Brain microvascular endothelial cell (primary cell): ENCODE data around the gene POU3F1.

Experiments used
- DNase-seq: peaks from one replicate; pipeline ENCODE4 v3.0.0-alpha.2; 2020
- H3K27ac ChIP-seq: fragments of 250-450 bp; sonication (Bioruptor Pico); 2 replicates; pipeline ENCODE4 v1.5.1; 2020; ENCODE audit warnings: mild to moderate bottlenecking, moderate library complexity
- H3K27me3 ChIP-seq: fragments of 250-450 bp; sonication (Bioruptor Pico); replicated peaks from 2 replicates; pipeline ENCODE4 v1.5.1; 2020; ENCODE audit warnings: mild to moderate bottlenecking
- H3K36me3 ChIP-seq: fragments of 250-450 bp; sonication (Bioruptor Pico); replicated peaks from 2 replicates; pipeline ENCODE4 v1.5.1; 2020; ENCODE audit warnings: mild to moderate bottlenecking
- H3K4me3 ChIP-seq: 2 replicates; pipeline ENCODE4 v1.5.1; 2011; ENCODE audit warnings: low read depth, mild to moderate bottlenecking, control low read depth, low read length, moderate library complexity
- CTCF ChIP-seq: IDR thresholded peaks from 2 replicates; pipeline ENCODE4 v1.5.1; 2011; ENCODE audit warnings: low read depth, mild to moderate bottlenecking, moderate library complexity, low read length, control low read depth, inconsistent platforms; ENCODE audit errors: missing control alignments
- in situ Hi-C: cut with HindIII; loops from 2 replicates; pipeline ENCODE4 v1.10.0; 2017; ENCODE audit warnings: low sequenced_read_pairs, low pct_ligation_motif_present

The POU3F1 gene

GRCh38 chr1:38018864-38019343 lies 27.7 kb downstream of the POU3F1 start:
- H3K27me3 ChIP-seq = no peaks in the 10 kb centered on the region
- no peak for DNase-seq
- H3K36me3 ChIP-seq = peaks cover 70% of the 10 kb centered on the region
- in situ Hi-C loops = no loop called here
- no peak overlapping the region for H3K27ac ChIP-seq
- peak; percentile 65 for TF ChIP-seq CTCF
- H3K4me3 ChIP-seq = no peak overlapping the region

DNA sequence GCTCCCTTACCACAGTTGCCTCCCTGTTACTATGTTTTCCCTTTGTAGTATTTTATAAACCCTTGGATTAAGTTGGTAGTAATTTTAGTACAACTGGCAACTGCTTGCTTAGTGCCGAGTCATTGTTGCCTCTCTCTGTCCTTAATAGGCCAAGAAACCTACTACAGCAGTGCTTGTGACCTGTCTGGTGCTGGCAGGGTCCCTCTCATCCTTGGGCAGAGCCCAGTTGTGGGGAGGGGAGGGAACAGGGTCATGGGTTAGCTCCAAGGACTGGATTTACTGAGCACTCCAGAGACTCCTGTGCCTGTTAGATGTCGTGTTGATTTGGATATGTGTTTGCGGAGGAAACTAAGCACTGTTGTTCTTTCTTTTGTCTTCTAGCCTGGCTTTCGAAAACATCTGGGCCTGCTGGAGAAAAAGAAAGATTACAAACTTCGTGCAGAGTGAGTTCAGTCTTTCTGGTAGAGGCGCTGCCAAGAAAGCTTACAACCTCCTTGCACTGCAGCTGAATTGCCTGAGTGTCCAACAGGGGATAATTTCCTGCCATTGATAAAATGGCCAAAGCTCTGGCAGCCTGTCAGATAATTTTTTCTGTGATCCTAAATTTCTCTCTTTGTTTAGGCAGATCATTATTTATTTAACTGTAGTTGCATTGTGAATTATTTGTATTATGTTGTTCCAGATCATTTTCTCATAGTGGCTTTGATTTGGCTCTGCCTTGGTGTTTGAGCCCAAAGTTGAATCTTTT lies 30.4 kb downstream of the POU3F1 start:
- Histone ChIP-seq H3K4me3 (no peak overlapping the region), H3K27ac (peak overlapping the region; percentile 10), H3K27me3 (no peaks in the 10 kb centered on the region), H3K36me3 (peaks cover 45% of the 10 kb centered on the region)
- DNase-seq = no peak
- TF ChIP-seq CTCF = no peak
- in situ Hi-C loops = no loop called here

DNA sequence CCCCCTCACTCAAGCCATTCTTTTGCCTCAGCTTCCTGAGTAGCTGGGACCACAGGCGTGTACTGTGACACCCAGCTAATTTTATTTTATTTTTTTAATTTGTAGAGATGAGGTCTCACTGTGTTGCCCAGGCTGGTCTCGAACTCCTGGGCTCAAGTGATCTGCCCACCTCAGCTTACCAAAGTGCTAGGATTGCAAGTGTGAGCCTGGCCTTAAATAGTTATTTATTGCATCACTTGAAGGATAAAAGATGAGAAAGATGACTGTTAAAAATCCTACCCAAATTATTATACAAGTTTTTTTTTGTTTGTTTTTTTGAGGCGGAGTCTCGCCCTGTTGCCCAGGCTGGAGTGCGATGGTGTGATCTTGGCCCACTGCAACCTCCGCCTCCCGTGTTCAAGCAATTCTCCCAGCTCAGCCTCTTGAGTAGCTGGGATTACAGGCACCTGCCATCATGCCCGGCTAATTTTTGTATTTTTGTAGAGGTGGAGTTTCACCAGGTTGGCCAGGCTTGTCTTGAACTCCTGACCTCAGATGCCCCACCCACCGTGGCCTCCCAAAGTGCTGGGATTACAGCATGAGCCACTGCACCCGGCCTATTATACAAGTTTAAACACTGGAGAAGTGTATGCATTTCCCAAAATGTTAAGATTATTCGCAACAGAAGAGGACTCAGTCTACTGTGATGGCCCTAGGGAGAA lies 31.7 kb downstream of the POU3F1 start:
- in situ Hi-C loops = no loop called here
- no peaks in the 10 kb centered on the region for H3K27me3 ChIP-seq
- DNase-seq = no peak
- H3K27ac ChIP-seq = no peak overlapping the region
- H3K4me3 ChIP-seq = no peak overlapping the region
- no peak for TF ChIP-seq CTCF
- H3K36me3 ChIP-seq = peaks cover 32% of the 10 kb centered on the region

GRCh38 chr1:38014171-38014570 lies 32.4 kb downstream of the POU3F1 start:
- Histone ChIP-seq H3K27me3 (no peaks in the 10 kb centered on the region), H3K4me3 (peak overlapping the region; percentile 9), H3K27ac (no peak overlapping the region), H3K36me3 (peaks cover 26% of the 10 kb centered on the region)
- TF ChIP-seq CTCF = peak; percentile 14
- no peak for DNase-seq
- in situ Hi-C loops = no loop called here

GRCh38 chr1:38013227-38013622 lies 33.4 kb downstream of the POU3F1 start:
- Histone ChIP-seq H3K27me3 (no peaks in the 10 kb centered on the region), H3K4me3 (peak overlapping the region; percentile 92), H3K27ac (peak overlapping the region; percentile 94), H3K36me3 (peaks cover 18% of the 10 kb centered on the region)
- in situ Hi-C loops = no loop called here
- DNase-seq = no peak
- TF ChIP-seq CTCF = no peak
